Epidermal melanocyte (primary cell): ENCODE measurements around the gene AADACL4.
"Not testable (repeated sequence)": the region's sequence is repeated elsewhere in the genome, so short reads cannot be mapped to it uniquely, and the experiment has no call there.

Source experiments
- DNase-seq: peaks from one replicate; pipeline ENCODE4 v3.0.0; 2011; ENCODE audit warnings: low spot score; ENCODE audit not compliant: insufficient read length

AADACL4 gene

GRCh38 chr1:12657885-12658512 lies 14.1 kb downstream of the AADACL4 start:
- not testable (repeated sequence) for DNase-seq

- DNase-seq, result peak; percentile 96
Observed at GRCh38 chr1:12658531-12659453, 14.9 kb downstream of the AADACL4 start.

- no peak for DNase-seq
Observed at GRCh38 chr1:12661606-12662219, 17.8 kb downstream of the AADACL4 start.

GRCh38 chr1:12662556-12662955 lies 18.7 kb downstream of the AADACL4 start:
- no peak for DNase-seq

GRCh38 chr1:12665511-12665910 lies 21.6 kb downstream of the AADACL4 start:
- no peak for DNase-seq

- DNase-seq, result no peak
Observed at GRCh38 chr1:12666141-12666735, 22.4 kb downstream of the AADACL4 start.

GRCh38 chr1:12669529-12670068 lies 25.7 kb downstream of the AADACL4 start:
- no peak for DNase-seq

- DNase-seq, result no peak
Observed at GRCh38 chr1:12674358-12674757, 30.5 kb downstream of the AADACL4 start.

GRCh38 chr1:12676122-12676521 lies 32.2 kb downstream of the AADACL4 start:
- DNase-seq, result not testable (repeated sequence)

GRCh38 chr1:12677565-12677964 lies 33.7 kb downstream of the AADACL4 start:
- DNase-seq, result no peak

GRCh38 chr1:12678350-12678749 lies 34.5 kb downstream of the AADACL4 start:
- no peak for DNase-seq

- DNase-seq, result no peak
Observed at GRCh38 chr1:12678820-12679219, 34.9 kb downstream of the AADACL4 start.

- DNase-seq, result no peak
Observed at GRCh38 chr1:12690156-12690555, 46.3 kb downstream of the AADACL4 start.

GRCh38 chr1:12692967-12693782 lies 49.3 kb downstream of the AADACL4 start:
- no peak for DNase-seq

GRCh38 chr1:12696658-12697057 lies 52.8 kb downstream of the AADACL4 start:
- DNase-seq, result no peak

GRCh38 chr1:12697397-12697796 lies 53.5 kb downstream of the AADACL4 start:
- no peak for DNase-seq

- DNase-seq, result no peak
Observed at GRCh38 chr1:12703821-12704451, 60.1 kb downstream of the AADACL4 start.

- no peak for DNase-seq
Observed at GRCh38 chr1:12706061-12706460, 62.2 kb downstream of the AADACL4 start.

GRCh38 chr1:12708396-12709090 lies 64.7 kb downstream of the AADACL4 start:
- DNase-seq, result no peak

- no peak for DNase-seq
Observed at GRCh38 chr1:12709091-12709491, 65.2 kb downstream of the AADACL4 start.
